ENCODE data around the gene C2CD3. TPM values are rescaled to one million over a fixed set of nuclear protein-coding genes. Genes with fewer than 3 reads are reported as not detected.

The C2CD3 gene
- total and polyA plus RNA-seq, 9 of the 15 experiments (the other 6 are each of a cell fraction or from before 2014, with no cell fraction given) = 4.4 to 20.2 (median 15.4) TPM

GRCh38 chr11:73982990-73983740 is 187.6 kb downstream of the C2CD3 start (continued):
- TF ChIP-seq ELK3 (CRISPR knock-in tag; IDR thresholded peaks at IDR 0.05) (no peak), MBD2 (IDR thresholded peaks at IDR 0.05; ENCODE audit: borderline replicate concordance, low read depth) (peak; percentile 84), STAT5B (CRISPR knock-in tag; IDR thresholded peaks at IDR 0.05) (no peak), JUND (IDR thresholded peaks at IDR 0.05; ENCODE audit: borderline replicate concordance, low read depth, low read length) (peak; percentile 64), JUND (tag; IDR thresholded peaks at IDR 0.05; ENCODE audit: borderline replicate concordance, low read depth, low read length) (no peak; the same call in 2 of the 3 replicates), ZFP1 (CRISPR knock-in tag; IDR thresholded peaks at IDR 0.05) (0 out of 2 replicates have a peak, but pooled peaks have one; percentile 19), NR2C2 (CRISPR knock-in tag; IDR thresholded peaks at IDR 0.05) (peak; percentile 49; the same call in 1 of the 2 replicates), NR2C2 (tag; IDR thresholded peaks at IDR 0.05) (peak; percentile 90), ZNF518B (CRISPR knock-in tag; IDR thresholded peaks at IDR 0.05) (no peak), MTF1 (CRISPR knock-in tag; IDR thresholded peaks at IDR 0.05; ENCODE audit: borderline replicate concordance) (no peak), THRA (IDR thresholded peaks at IDR 0.05) (no peak), ZNF212 (CRISPR knock-in tag; IDR thresholded peaks at IDR 0.05) (peak; percentile 55; the same call in 1 of the 2 replicates), RFX1 (IDR thresholded peaks at IDR 0.05) (peak; percentile 89), HIVEP1 (CRISPR knock-in tag; IDR thresholded peaks at IDR 0.05) (peak; percentile 65; the same call in 1 of the 2 replicates), POLR2A (conservative IDR thresholded peaks at IDR 0.05) (peak; percentile 95), RBM14 (IDR thresholded peaks at IDR 0.05; ENCODE audit: borderline replicate concordance, insufficient read depth, low read depth, low read length) (no peak), MAFG (tag; conservative IDR thresholded peaks at IDR 0.05) (no peak), TARDBP (IDR thresholded peaks at IDR 0.05) (peak; percentile 41; the same call in 1 of the 2 replicates), ZBTB34 (CRISPR knock-in tag; IDR thresholded peaks at IDR 0.05) (no peak), FOXK1 (CRISPR knock-in tag; IDR thresholded peaks at IDR 0.05; ENCODE audit: borderline replicate concordance) (no peak), NFIC (IDR thresholded peaks at IDR 0.05) (peak; percentile 43)
